ENCODE data around the gene TUFT1.
A peak's percentile ranks its signal among the peaks of the same experiment; 100 is the strongest.

Gene TUFT1

GRCh38 chr1:151578941-151579340, 38.8 kb downstream of the TUFT1 start:
- Histone ChIP-seq H3K9me3 (ENCODE audit: control insufficient read depth, low read length) (no peaks in the 10 kb centered on the region), H3K4me3 (ENCODE audit: insufficient read depth, low read depth, low read length) (no peak overlapping the region), H3K27me3 (ENCODE audit: control insufficient read depth, insufficient read depth, low read length, poor library complexity, severe bottlenecking) (no peaks in the 10 kb centered on the region), H3K36me3 (ENCODE audit: control insufficient read depth, insufficient read depth, low read length) (peaks cover 6% of the 10 kb centered on the region), H3K27ac (ENCODE audit: insufficient read depth, low read depth, low read length, poor library complexity, severe bottlenecking) (no peak overlapping the region), H3K4me1 (ENCODE audit: control insufficient read depth, insufficient read depth, low read length) (no peaks in the 10 kb centered on the region)
- no CpG with 5 or more reads among the region's 1 CpG for WGBS, 2 experiments

- no peaks in the 10 kb centered on the region for H3K27me3 ChIP-seq (ENCODE audit: control insufficient read depth, insufficient read depth, low read length, poor library complexity, severe bottlenecking)
- no peak overlapping the region for H3K4me3 ChIP-seq (ENCODE audit: insufficient read depth, low read depth, low read length)
- no peak overlapping the region for H3K27ac ChIP-seq (ENCODE audit: insufficient read depth, low read depth, low read length, poor library complexity, severe bottlenecking)
- peaks cover 6% of the 10 kb centered on the region for H3K36me3 ChIP-seq (ENCODE audit: control insufficient read depth, insufficient read depth, low read length)
- no peaks in the 10 kb centered on the region for H3K4me1 ChIP-seq (ENCODE audit: control insufficient read depth, insufficient read depth, low read length)
- 88 to 91% methylated on average over 8 of the region's 8 CpGs for WGBS, 2 experiments
- H3K9me3 ChIP-seq (ENCODE audit: control insufficient read depth, low read length): no peaks in the 10 kb centered on the region
Observed at GRCh38 chr1:151579436-151580225, 39.5 kb downstream of the TUFT1 start.

- Histone ChIP-seq H3K9me3 (ENCODE audit: control insufficient read depth, low read length) (no peaks in the 10 kb centered on the region), H3K36me3 (ENCODE audit: control insufficient read depth, insufficient read depth, low read length) (peaks cover 6% of the 10 kb centered on the region), H3K4me3 (ENCODE audit: insufficient read depth, low read depth, low read length) (no peak overlapping the region), H3K27me3 (ENCODE audit: control insufficient read depth, insufficient read depth, low read length, poor library complexity, severe bottlenecking) (no peaks in the 10 kb centered on the region), H3K4me1 (ENCODE audit: control insufficient read depth, insufficient read depth, low read length) (no peaks in the 10 kb centered on the region), H3K27ac (ENCODE audit: insufficient read depth, low read depth, low read length, poor library complexity, severe bottlenecking) (no peak overlapping the region)
- WGBS, 2 experiments: 90 to 92% methylated on average over 5 of the region's 5 CpGs
Observed at GRCh38 chr1:151581451-151581850, 41.3 kb downstream of the TUFT1 start.

GRCh38 chr1:151581921-151582320, 41.8 kb downstream of the TUFT1 start:
- Histone ChIP-seq H3K36me3 (ENCODE audit: control insufficient read depth, insufficient read depth, low read length) (peaks cover 6% of the 10 kb centered on the region), H3K27ac (ENCODE audit: insufficient read depth, low read depth, low read length, poor library complexity, severe bottlenecking) (no peak overlapping the region), H3K27me3 (ENCODE audit: control insufficient read depth, insufficient read depth, low read length, poor library complexity, severe bottlenecking) (no peaks in the 10 kb centered on the region), H3K9me3 (ENCODE audit: control insufficient read depth, low read length) (no peaks in the 10 kb centered on the region), H3K4me1 (ENCODE audit: control insufficient read depth, insufficient read depth, low read length) (no peaks in the 10 kb centered on the region), H3K4me3 (ENCODE audit: insufficient read depth, low read depth, low read length) (no peak overlapping the region)
- WGBS, 2 experiments: 92 to 100% methylated on average over 1 of the region's 1 CpG

- Histone ChIP-seq H3K4me1 (ENCODE audit: control insufficient read depth, insufficient read depth, low read length) (no peaks in the 10 kb centered on the region), H3K9me3 (ENCODE audit: control insufficient read depth, low read length) (no peaks in the 10 kb centered on the region), H3K36me3 (ENCODE audit: control insufficient read depth, insufficient read depth, low read length) (peaks cover 6% of the 10 kb centered on the region), H3K4me3 (ENCODE audit: insufficient read depth, low read depth, low read length) (no peak overlapping the region), H3K27ac (ENCODE audit: insufficient read depth, low read depth, low read length, poor library complexity, severe bottlenecking) (no peak overlapping the region), H3K27me3 (ENCODE audit: control insufficient read depth, insufficient read depth, low read length, poor library complexity, severe bottlenecking) (no peaks in the 10 kb centered on the region)
- 85 to 94% methylated on average over 2 of the region's 2 CpGs for WGBS, 2 experiments
Observed at GRCh38 chr1:151583796-151584195, 43.7 kb downstream of the TUFT1 start.

- 82 to 83% methylated on average over 6 of the region's 6 CpGs for WGBS, 2 experiments
- Histone ChIP-seq H3K9me3 (ENCODE audit: control insufficient read depth, low read length) (no peaks in the 10 kb centered on the region), H3K27ac (ENCODE audit: insufficient read depth, low read depth, low read length, poor library complexity, severe bottlenecking) (no peak overlapping the region), H3K36me3 (ENCODE audit: control insufficient read depth, insufficient read depth, low read length) (peaks cover 5% of the 10 kb centered on the region), H3K27me3 (ENCODE audit: control insufficient read depth, insufficient read depth, low read length, poor library complexity, severe bottlenecking) (no peaks in the 10 kb centered on the region), H3K4me3 (ENCODE audit: insufficient read depth, low read depth, low read length) (no peak overlapping the region), H3K4me1 (ENCODE audit: control insufficient read depth, insufficient read depth, low read length) (no peaks in the 10 kb centered on the region)
Observed at GRCh38 chr1:151584278-151584677, 44.2 kb downstream of the TUFT1 start.

GRCh38 chr1:151584780-151585179, 44.7 kb downstream of the TUFT1 start:
- no peak overlapping the region for H3K4me3 ChIP-seq (ENCODE audit: insufficient read depth, low read depth, low read length)
- no peaks in the 10 kb centered on the region for H3K27me3 ChIP-seq (ENCODE audit: control insufficient read depth, insufficient read depth, low read length, poor library complexity, severe bottlenecking)
- peaks cover under 1% of the 10 kb centered on the region for H3K36me3 ChIP-seq (ENCODE audit: control insufficient read depth, insufficient read depth, low read length)
- no peaks in the 10 kb centered on the region for H3K4me1 ChIP-seq (ENCODE audit: control insufficient read depth, insufficient read depth, low read length)
- no peak overlapping the region for H3K27ac ChIP-seq (ENCODE audit: insufficient read depth, low read depth, low read length, poor library complexity, severe bottlenecking)
- WGBS, 2 experiments: 82% methylated on average over 7 of the region's 7 CpGs
- no peaks in the 10 kb centered on the region for H3K9me3 ChIP-seq (ENCODE audit: control insufficient read depth, low read length)

- Histone ChIP-seq H3K27me3 (ENCODE audit: control insufficient read depth, insufficient read depth, low read length, poor library complexity, severe bottlenecking) (no peaks in the 10 kb centered on the region), H3K4me3 (ENCODE audit: insufficient read depth, low read depth, low read length) (no peak overlapping the region), H3K36me3 (ENCODE audit: control insufficient read depth, insufficient read depth, low read length) (no peaks in the 10 kb centered on the region), H3K27ac (ENCODE audit: insufficient read depth, low read depth, low read length, poor library complexity, severe bottlenecking) (no peak overlapping the region), H3K4me1 (ENCODE audit: control insufficient read depth, insufficient read depth, low read length) (no peaks in the 10 kb centered on the region), H3K9me3 (ENCODE audit: control insufficient read depth, low read length) (no peaks in the 10 kb centered on the region)
- 39 to 50% methylated on average over 1 of the region's 1 CpG for WGBS, 2 experiments
Observed at GRCh38 chr1:151585622-151586021, 45.5 kb downstream of the TUFT1 start.

- Histone ChIP-seq H3K27me3 (ENCODE audit: control insufficient read depth, insufficient read depth, low read length, poor library complexity, severe bottlenecking) (peaks cover 7% of the 10 kb centered on the region), H3K4me3 (ENCODE audit: insufficient read depth, low read depth, low read length) (no peak overlapping the region), H3K4me1 (ENCODE audit: control insufficient read depth, insufficient read depth, low read length) (no peaks in the 10 kb centered on the region), H3K27ac (ENCODE audit: insufficient read depth, low read depth, low read length, poor library complexity, severe bottlenecking) (no peak overlapping the region), H3K36me3 (ENCODE audit: control insufficient read depth, insufficient read depth, low read length) (no peaks in the 10 kb centered on the region), H3K9me3 (ENCODE audit: control insufficient read depth, low read length) (no peaks in the 10 kb centered on the region)
- 95 to 97% methylated on average over 3 of the region's 3 CpGs for WGBS, 2 experiments
Observed at GRCh38 chr1:151590961-151591360, 50.9 kb downstream of the TUFT1 start.

GRCh38 chr1:151593730-151594129, 53.6 kb downstream of the TUFT1 start:
- no peaks in the 10 kb centered on the region for H3K36me3 ChIP-seq (ENCODE audit: control insufficient read depth, insufficient read depth, low read length)
- H3K27ac ChIP-seq (ENCODE audit: insufficient read depth, low read depth, low read length, poor library complexity, severe bottlenecking): no peak overlapping the region
- H3K4me1 ChIP-seq (ENCODE audit: control insufficient read depth, insufficient read depth, low read length): no peaks in the 10 kb centered on the region
- peaks cover 7% of the 10 kb centered on the region for H3K27me3 ChIP-seq (ENCODE audit: control insufficient read depth, insufficient read depth, low read length, poor library complexity, severe bottlenecking)
- H3K9me3 ChIP-seq (ENCODE audit: control insufficient read depth, low read length): no peaks in the 10 kb centered on the region
- WGBS, 2 experiments: 7 to 9% methylated on average over 8 to 9 of the region's 9 CpGs
- peak overlapping the region; percentile 18 for H3K4me3 ChIP-seq (ENCODE audit: insufficient read depth, low read depth, low read length)

Data from ectodermal cell (in vitro differentiated cells).